NCI-H526 treated with DMSO at 0.1 percent for 48 hours (cell line): ENCODE results near the gene TTLL7.
"Not testable (repeated sequence)": the region's sequence is repeated elsewhere in the genome, so short reads cannot be mapped to it uniquely, and the experiment has no call there.

ENCODE experiments used
- DNase-seq: peaks from one replicate; lab custom pipeline; 2025; lab: John Stamatoyannopoulos, UW

The TTLL7 gene

GRCh38 chr1:83995649-83996048 lies 3.3 kb downstream of the TTLL7 start:
- no peak for DNase-seq

- DNase-seq: no peak
Observed at GRCh38 chr1:83994111-83994510, 4.8 kb downstream of the TTLL7 start.

DNA sequence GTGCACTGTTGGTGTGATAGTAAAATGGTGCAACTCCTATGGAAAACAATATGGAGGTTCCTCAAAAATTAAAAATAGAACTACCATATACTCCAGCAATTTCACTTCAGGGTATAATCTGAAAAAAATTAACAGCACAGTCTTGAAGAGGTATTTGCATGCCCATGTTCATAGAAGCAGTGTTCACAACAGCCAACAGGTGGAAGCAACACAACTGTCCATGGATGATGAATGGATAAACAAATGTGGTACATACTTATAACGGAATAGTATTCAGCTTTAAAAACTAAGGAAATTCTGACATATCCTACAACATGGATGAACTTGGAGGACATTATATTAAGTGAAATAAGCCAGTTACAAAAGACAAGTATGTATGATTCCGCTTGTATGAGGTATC lies 8.2 kb downstream of the TTLL7 start:
- DNase-seq: peak; percentile 19

DNA sequence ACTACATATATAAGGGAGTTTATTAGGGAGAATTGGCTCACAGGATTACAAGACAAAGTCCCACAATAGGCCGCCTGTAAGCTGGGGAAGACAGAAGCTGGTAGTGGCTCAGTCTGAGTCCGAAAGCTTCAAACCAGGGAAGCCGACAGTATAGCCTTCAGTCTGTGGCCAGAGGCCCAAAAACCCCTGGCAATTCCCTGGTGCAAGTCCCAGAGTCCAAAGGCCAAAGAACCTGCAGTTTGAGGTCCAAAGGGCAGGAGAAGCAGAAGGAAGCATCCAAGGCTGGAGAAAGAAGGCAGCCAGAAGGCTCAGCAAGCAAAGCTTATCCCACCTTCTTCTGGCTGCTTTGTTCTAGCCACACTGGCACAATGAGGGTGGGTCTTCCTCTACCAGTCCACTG lies 13.9 kb downstream of the TTLL7 start:
- no peak for DNase-seq

- not testable (repeated sequence) for DNase-seq
Observed at GRCh38 chr1:83983918-83984317, 15.0 kb downstream of the TTLL7 start.

GRCh38 chr1:83978056-83978455 lies 20.9 kb downstream of the TTLL7 start:
- no peak for DNase-seq

- DNase-seq: no peak
Observed at GRCh38 chr1:83976920-83977319, 22.0 kb downstream of the TTLL7 start.

- DNase-seq: no peak
Observed at GRCh38 chr1:83970802-83971201, 28.1 kb downstream of the TTLL7 start.

- no peak for DNase-seq
Observed at GRCh38 chr1:83970114-83970513, 28.8 kb downstream of the TTLL7 start.

- DNase-seq: no peak
Observed at GRCh38 chr1:83967336-83967735, 31.6 kb downstream of the TTLL7 start.

DNA sequence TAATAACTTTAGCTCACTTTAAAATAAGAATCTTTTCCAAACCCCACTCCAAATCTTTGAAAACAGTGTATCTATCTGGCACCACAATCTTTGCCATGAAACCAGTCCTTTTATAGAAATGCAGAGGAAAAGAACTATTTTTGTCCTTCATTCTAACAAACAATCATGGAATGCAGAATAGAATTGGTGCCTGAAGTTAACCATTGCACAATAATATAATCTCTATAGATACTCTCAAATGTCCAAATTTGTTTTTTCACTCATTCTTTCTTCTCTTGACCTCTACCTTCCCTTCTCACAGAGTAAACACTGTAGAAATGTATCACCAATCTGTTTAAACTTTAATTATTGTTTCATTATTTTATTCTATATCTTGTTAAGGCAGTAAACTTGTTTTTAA lies 34.8 kb downstream of the TTLL7 start:
- DNase-seq: no peak

DNA sequence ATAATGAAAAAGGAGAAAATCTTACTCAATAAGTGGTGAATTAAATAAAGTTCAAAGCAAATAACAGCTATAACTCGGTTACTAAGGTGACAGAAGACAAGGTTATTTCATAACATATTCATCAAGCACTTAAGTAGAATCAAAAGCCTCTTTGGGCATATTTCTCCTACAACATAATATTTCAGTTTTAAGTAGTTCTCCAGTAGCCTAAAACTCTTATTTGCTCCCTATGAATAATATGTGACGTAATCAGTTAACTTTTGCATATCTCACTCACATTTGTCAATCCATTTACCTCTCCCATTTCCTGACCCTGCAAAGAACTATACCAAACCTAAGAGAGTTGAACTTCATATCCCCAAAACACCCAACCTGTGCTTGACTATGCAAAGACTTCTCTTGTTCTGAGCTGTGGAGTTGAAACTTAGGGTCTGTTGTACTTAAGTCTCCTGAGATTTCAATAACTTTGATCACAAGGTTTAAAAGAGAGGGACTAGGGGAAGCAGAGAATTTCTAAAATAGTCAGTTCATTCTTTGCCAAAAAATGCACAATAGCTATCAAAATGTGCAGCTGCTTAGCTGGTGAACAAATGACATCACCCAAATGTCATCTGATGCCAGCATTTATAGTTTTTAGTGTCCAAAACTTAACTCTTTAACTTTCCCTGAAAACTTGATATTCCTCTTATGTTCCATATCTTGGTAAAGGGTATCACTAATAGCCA lies 37.2 kb downstream of the TTLL7 start:
- DNase-seq: no peak

- no peak for DNase-seq
Observed at GRCh38 chr1:83960669-83961277, 38.2 kb downstream of the TTLL7 start.

GRCh38 chr1:83959824-83960498 lies 39.0 kb downstream of the TTLL7 start:
- no peak for DNase-seq

DNA sequence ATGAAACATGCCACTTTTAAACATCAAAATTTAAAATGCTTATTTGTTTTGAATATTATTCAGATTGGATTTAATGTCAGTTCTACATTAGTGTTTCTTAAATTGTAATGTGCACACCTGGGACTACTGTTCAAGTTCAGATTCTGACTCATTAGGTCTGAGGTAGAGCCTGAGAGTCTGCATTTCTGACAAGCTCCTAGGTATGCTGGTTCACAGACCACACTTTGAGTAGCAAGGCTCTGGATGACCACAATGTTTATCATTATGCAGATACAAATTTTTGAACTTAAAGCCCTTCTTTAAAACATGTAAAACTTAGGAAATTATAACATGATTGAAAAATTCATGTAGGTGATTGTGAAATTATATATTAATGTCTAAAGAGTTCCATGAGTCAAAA lies 40.2 kb downstream of the TTLL7 start:
- DNase-seq: no peak

DNA sequence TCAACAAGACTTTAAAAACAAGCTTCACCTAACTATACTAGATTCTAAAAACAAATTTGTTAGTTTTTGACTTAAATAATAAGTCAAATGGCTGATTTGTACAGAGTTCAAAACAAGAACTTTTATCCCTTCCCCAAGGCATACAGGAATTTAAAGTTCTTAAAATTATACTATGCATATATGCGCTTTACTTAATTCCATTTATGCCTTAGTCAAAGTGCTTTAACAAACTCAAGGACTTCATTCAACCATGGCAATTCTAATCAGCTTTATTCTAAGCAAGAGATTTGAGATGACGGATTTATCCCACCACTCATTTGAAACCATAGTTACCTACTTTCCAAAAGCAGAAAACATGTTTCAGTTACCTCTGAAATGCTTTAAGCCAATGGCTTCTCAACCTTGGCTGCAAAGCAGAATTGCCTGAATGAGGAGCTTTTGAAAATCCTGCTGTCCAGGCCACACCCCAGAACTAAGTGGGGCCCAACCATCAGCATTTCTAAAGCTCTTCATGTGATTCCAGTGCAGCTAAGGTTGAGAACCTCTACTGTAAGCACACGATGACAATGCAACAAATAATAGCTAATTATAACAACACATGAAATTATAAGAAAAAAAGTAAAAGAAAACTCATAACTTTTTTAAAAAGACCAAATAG lies 44.6 kb downstream of the TTLL7 start:
- no peak for DNase-seq

GRCh38 chr1:83950106-83950661 lies 48.7 kb downstream of the TTLL7 start:
- DNase-seq: no peak

DNA sequence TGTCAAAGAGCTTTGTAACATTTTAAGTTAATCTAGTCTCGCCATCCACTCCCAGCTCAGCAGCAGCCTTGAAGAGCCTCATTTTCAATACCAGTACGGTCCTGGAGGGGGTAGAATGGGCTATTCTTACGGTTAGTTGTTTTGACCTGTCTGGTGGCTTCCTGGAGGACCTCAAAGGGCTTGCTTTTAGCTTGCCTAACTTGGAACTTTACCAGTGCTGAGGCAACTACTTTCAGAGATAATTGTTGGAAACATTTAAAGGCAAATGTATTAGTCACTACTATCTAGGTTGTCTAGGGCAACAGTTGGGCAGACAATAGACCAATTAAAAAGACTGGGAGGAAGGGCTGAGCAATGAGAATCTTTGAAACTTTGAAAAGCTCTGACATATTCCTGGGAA lies 56.0 kb downstream of the TTLL7 start:
- DNase-seq: no peak

DNA sequence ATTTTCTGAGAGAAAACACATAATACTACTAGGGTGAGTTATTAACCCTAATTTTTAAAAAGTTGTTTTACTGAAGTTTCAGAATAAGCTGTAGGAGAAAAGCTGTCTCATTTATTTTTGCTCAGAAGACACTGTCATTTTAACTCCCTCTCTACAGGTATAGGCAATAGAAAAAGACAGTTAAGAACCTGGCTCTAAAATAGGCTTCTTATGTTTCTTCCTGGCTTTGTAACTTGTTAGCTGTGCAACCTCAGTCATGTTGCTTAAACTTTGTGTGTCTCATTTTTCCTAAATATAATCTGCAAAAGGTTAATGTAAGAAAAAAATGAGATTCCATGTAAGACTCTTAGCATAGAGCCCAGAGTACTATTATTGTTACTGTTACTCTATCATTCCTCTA lies 64.4 kb downstream of the TTLL7 start:
- no peak for DNase-seq

GRCh38 chr1:83932693-83933092 lies 66.2 kb downstream of the TTLL7 start:
- DNase-seq: no peak

GRCh38 chr1:83932281-83932680 lies 66.7 kb downstream of the TTLL7 start:
- no peak for DNase-seq

DNA sequence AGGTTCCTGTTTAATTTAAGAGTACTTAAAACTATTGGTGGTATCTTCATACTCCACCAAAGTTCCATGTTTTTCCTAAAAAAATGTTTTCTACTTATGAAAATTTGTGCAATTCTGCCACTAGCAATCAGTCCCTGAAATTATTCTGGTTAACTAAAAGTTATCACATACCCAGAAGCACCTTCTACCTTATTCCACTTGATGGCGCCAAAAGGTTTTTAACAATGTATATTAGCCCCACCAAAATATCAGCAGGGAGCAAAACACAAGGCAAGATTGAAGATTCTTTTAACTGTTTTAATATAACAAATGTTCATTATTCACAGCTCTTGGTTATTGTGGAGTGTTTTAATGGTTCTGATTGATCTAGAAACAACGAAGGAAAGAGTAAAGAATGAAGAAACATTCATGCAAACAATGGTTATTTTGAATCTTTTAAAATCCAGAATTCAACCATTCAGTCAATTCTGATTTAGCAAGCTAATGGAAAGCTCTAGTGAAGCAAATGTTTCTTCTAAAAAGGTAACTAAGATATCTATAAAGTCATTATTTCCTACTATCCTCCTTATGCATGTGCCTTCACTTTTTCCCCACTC lies 67.2 kb downstream of the TTLL7 start:
- DNase-seq: peak; percentile 39
